NT2/D1 (cell line): ENCODE results near the gene ADD2.

Source experiments
- DNase-seq: peaks from one replicate; pipeline ENCODE4 v3.0.0-alpha.2; 2011; ENCODE audit warnings: low read depth, low spot score
- H3K27me3 ChIP-seq: 2 replicates; pipeline ENCODE4 v1.6.0; 2011; ENCODE audit warnings: mild to moderate bottlenecking; ENCODE audit not compliant: insufficient read length, insufficient read depth
- H3K36me3 ChIP-seq: 2 replicates; pipeline ENCODE4 v1.6.1; 2011; ENCODE audit warnings: mild to moderate bottlenecking, low read length, mixed read lengths; ENCODE audit not compliant: insufficient read depth, insufficient read length
- H3K4me1 ChIP-seq: 2 replicates; pipeline ENCODE4 v1.5.1; 2011; ENCODE audit not compliant: insufficient read depth, insufficient read length
- H3K4me3 ChIP-seq: 2 replicates; pipeline ENCODE4 v1.5.1; 2011; ENCODE audit warnings: low read depth; ENCODE audit not compliant: insufficient read length
- H3K9ac ChIP-seq: 2 replicates; pipeline ENCODE4 v1.6.0; 2011; ENCODE audit warnings: low read depth; ENCODE audit not compliant: insufficient read length
- H3K9me3 ChIP-seq: 2 replicates; pipeline ENCODE4 v1.5.1; 2011; ENCODE audit warnings: mild to moderate bottlenecking, low read length; ENCODE audit not compliant: insufficient read depth
- SUZ12 ChIP-seq: IDR thresholded peaks from 2 replicates; pipeline ENCODE4 v1.6.1; 2011; ENCODE audit not compliant: insufficient read length, insufficient read depth; ENCODE audit errors: extremely low read depth
- YY1 ChIP-seq: IDR thresholded peaks from 2 replicates; pipeline ENCODE4 v1.6.1; 2011; ENCODE audit not compliant: insufficient read length, insufficient read depth
- ZNF274 ChIP-seq: IDR thresholded peaks from 2 replicates; pipeline ENCODE4 v1.6.1; 2011; ENCODE audit warnings: mild to moderate bottlenecking, low read depth, low read length

ADD2 gene

DNA sequence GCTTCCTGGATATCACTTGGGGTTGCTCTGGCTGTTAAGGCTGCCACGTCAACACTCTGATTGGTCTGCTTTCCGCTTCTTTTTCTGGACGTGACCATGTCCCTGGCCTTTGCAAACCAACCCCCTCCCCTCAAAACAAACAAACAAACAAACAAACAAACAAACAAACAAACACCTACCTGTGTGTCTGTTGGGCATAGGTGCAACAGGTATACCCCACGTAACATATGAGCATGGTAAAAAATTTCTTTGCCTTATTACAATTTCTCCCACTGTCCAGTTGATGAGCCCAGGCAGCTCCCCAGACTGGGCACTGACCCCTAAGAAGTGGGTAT is 80.6 kb downstream of the ADD2 start:
- H3K36me3 ChIP-seq: peaks cover 47% of the 10 kb centered on the region

DNA sequence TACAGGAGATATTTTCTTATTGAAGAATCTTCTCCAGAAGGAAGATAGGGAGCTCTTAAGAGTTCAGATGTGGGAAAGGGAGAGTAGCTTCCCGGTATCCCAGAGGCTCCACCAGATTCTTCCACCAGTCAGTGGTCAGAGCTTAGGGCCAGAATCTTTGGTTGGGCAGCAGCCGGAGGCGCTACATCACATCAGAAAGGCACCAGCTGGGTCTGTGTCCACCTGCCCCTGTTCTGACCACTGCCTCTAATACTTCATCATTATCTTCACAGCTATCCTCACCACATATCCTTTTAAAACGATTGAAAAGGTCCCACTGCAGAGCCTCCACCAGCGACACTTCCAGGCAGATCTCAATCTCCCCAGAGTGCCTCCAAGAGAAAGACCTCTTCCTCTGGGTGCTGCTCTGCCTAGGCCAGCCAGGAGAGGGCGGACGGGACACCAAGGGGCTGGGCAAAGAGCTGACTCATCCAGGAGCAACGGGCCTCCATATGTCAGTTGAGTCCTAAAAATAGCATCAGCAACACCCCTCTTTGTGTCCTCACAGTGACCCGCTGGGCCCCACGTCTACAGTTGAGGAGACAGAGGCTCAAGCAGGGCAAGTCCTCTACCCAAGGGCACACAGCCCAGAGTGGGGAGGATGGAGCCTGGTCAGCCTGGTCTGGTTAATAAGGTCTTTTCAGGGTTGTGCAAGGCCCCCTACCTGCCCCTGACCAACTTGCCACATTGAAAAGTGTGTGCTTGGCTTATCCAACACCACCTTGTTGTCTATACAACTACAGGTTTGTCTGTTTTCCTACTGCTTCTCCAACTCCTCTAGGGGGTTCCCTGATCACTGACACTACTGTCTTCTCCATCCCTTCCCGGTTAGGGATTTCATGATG is 81.2 kb downstream of the ADD2 start:
- no peaks in the 10 kb centered on the region for H3K9me3 ChIP-seq
- H3K4me1 ChIP-seq: no peaks in the 10 kb centered on the region
- no peaks in the 10 kb centered on the region for H3K27me3 ChIP-seq
- no peak overlapping the region for H3K9ac ChIP-seq
- peak; percentile 71 for DNase-seq
- peaks cover 41% of the 10 kb centered on the region for H3K36me3 ChIP-seq
- TF ChIP-seq YY1 (no peak), SUZ12 (no peak), ZNF274 (no peak)
- H3K4me3 ChIP-seq: no peak overlapping the region

More for the DNA sequence above, 80.6 kb downstream of the ADD2 start:
- H3K9ac ChIP-seq: no peak overlapping the region
- H3K9me3 ChIP-seq: no peaks in the 10 kb centered on the region
- no peak for TF ChIP-seq YY1
- no peak for TF ChIP-seq SUZ12
- no peak for TF ChIP-seq ZNF274
- no peaks in the 10 kb centered on the region for H3K27me3 ChIP-seq
- no peaks in the 10 kb centered on the region for H3K4me1 ChIP-seq
- no peak overlapping the region for H3K4me3 ChIP-seq
- DNase-seq: no peak

DNA sequence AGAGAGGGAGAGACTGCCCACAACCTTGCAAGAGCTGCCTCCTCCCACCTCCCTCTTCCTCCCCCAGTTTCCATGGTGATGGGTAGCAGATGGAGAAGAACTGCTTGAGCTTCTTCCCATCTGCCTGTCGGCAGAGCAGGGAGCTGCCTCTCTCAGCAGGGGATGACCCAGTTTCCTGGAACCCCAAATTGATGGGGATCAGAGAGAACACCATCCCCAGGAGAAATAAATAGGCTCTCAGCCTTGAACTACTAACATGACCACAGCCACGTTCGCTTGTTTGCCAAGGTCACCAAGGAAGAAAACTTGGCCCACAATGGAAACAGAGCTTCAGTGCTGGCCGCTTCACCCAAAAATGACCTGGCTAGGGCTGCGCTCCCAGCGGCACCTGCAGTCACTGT is 82.2 kb downstream of the ADD2 start:
- Histone ChIP-seq H3K36me3 (peaks cover 34% of the 10 kb centered on the region), H3K9ac (no peak overlapping the region), H3K4me3 (no peak overlapping the region), H3K9me3 (no peaks in the 10 kb centered on the region), H3K4me1 (no peaks in the 10 kb centered on the region), H3K27me3 (no peaks in the 10 kb centered on the region)
- no peak for DNase-seq
- TF ChIP-seq ZNF274: no peak
- TF ChIP-seq SUZ12: no peak
- no peak for TF ChIP-seq YY1

DNA sequence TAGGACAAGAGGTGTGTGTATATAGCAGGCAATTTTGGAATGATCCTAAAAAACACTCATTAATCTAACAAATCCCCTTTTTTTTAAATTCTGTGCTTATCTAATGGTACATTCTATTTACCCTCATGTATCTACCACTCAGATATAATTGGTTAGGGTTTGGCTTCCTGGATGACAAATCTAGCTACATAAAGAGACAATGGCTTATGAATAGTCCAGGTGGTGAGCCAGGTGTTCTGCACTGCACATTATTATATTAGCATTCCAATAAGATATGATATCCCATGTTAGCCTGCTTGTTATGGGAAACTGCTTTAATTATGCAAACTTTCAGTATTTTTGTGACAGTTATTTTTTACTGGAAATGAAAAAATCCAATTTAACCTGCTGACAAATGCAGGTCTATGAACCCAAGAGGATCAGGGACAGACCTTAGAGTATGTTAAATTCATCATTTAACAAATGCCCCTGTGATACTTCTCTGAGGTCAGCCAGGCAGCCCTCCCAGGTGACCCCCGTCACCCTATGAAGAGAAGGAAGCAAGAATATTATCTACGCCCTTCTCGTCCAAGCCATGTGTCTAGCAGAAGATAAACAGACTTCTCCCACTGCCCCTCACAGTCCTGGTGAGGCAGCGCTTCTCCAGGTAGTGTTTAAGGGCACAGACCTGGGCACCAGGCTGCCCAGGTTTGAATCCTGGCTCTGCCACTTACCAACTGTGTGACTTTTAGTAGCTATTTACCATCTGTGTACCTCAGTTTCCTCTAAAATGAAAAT is 83.0 kb downstream of the ADD2 start:
- H3K27me3 ChIP-seq: no peaks in the 10 kb centered on the region
- DNase-seq: no peak
- H3K9ac ChIP-seq: no peak overlapping the region
- peaks cover 32% of the 10 kb centered on the region for H3K36me3 ChIP-seq
- H3K4me1 ChIP-seq: no peaks in the 10 kb centered on the region
- TF ChIP-seq YY1 (no peak), SUZ12 (no peak), ZNF274 (no peak)
- no peak overlapping the region for H3K4me3 ChIP-seq
- no peaks in the 10 kb centered on the region for H3K9me3 ChIP-seq

DNA sequence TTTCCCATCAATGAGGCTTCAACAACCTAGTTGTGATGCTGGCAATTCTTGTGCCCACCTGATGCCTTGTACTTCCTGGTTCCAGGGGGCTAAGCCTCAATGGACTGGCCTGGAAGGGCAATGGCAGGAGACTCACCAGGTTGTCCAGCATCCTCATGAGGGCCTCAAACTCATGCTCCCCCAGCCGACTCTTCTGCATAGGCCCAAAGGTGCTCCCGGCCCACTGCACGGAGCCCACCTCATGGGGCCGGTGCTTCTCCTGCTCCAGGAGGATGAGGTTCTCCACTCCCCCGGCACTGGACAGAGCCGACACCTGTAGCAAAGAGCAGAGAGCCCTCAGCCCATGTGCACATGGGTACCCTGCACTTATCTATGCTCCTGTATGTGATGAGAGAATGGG is 84.5 kb downstream of the ADD2 start:
- Histone ChIP-seq H3K27me3 (no peaks in the 10 kb centered on the region), H3K36me3 (peaks cover 30% of the 10 kb centered on the region), H3K9me3 (no peaks in the 10 kb centered on the region), H3K4me3 (no peak overlapping the region), H3K4me1 (no peaks in the 10 kb centered on the region), H3K9ac (no peak overlapping the region)
- TF ChIP-seq SUZ12: no peak
- no peak for TF ChIP-seq YY1
- no peak for TF ChIP-seq ZNF274
- no peak for DNase-seq

DNA sequence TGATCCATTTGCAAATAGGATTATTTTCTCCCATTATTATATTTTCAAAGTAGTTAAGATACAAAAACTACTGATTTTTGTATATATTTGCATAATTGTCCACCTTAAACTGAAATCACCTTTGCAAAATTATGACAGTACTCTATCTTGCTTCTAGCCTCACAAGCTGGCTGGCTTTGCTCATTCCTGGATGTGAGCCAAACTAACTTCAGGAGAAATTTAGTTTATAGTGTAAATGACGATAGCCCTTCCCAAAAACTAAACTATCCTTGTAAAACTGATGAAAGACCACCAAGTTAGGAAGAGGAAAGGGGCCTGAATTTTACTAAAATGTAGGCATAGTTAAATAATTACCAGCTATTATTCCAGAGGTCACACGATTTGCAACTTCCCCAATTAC is 87.3 kb downstream of the ADD2 start:
- Histone ChIP-seq H3K27me3 (no peaks in the 10 kb centered on the region), H3K9ac (no peak overlapping the region), H3K9me3 (no peaks in the 10 kb centered on the region), H3K4me3 (no peak overlapping the region), H3K36me3 (peaks cover 40% of the 10 kb centered on the region), H3K4me1 (no peaks in the 10 kb centered on the region)
- no peak for DNase-seq
- TF ChIP-seq ZNF274: no peak
- no peak for TF ChIP-seq SUZ12
- no peak for TF ChIP-seq YY1

DNA sequence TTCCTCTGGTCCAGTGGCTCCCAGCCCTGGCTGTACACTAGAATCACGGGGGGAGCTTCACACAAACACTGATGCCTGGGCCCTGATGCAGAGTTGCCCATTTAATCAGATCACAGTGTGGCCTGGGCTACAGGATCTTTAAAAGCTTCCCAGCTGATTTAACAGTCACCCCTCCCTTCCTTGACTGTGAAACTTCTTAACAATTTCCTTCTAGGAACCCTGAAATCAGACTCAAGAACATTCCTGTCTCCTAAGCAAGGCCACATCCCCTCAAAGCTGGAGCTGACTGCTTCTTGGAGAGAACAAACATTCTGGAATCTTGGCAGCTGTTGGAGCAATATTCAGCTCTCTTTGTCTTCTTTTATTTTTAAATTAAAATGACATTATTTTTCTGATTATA is 88.7 kb downstream of the ADD2 start:
- no peaks in the 10 kb centered on the region for H3K27me3 ChIP-seq
- TF ChIP-seq YY1: no peak
- TF ChIP-seq SUZ12: no peak
- no peak for TF ChIP-seq ZNF274
- H3K4me3 ChIP-seq: no peak overlapping the region
- H3K9me3 ChIP-seq: no peaks in the 10 kb centered on the region
- no peak overlapping the region for H3K9ac ChIP-seq
- no peak for DNase-seq
- peaks cover 45% of the 10 kb centered on the region for H3K36me3 ChIP-seq
- H3K4me1 ChIP-seq: no peaks in the 10 kb centered on the region
